CD14-positive monocyte (primary cell): ENCODE measurements around the gene ANKRD17. TPM values are rescaled to one million over a fixed set of nuclear protein-coding genes. Genes with fewer than 3 reads are reported as not detected.

Source experiments
- DNase-seq, 3 donors: peaks; one replicate each; pipeline ENCODE4 v3.0.0-alpha.2; 2011 to 2022
- H2AFZ ChIP-seq: 2 replicates; pipeline ENCODE4 v1.6.0; 2012; ENCODE audit warnings: mild to moderate bottlenecking, low read depth, low read length, inconsistent platforms; ENCODE audit not compliant: insufficient read depth, poor library complexity, severe bottlenecking
- H3K27ac ChIP-seq, 2 donors: 1 replicate in 1 of 2; 2 replicates in 1 of 2; pipeline ENCODE4 v1.5.1; 2012 to 2013; ENCODE audit warnings: low read length in 2 of 2, control low read depth in 1 of 2, inconsistent platforms in 1 of 2, low read depth in 1 of 2, mild to moderate bottlenecking in 1 of 2
- H3K27me3 ChIP-seq, 2 donors: one replicate each; pipeline versions ENCODE4 v1.6.0 to v1.6.1; 2011 to 2013; ENCODE audit warnings: low read length in 2 of 2; ENCODE audit not compliant: control insufficient read depth in 2 of 2, insufficient read depth in 2 of 2
- H3K36me3 ChIP-seq, 2 donors: replicated peaks in 1 of 2; 1 replicate in 1 of 2; 2 replicates in 1 of 2; pipeline versions ENCODE4 v1.5.1 to v1.6.1; 2012 to 2013; ENCODE audit warnings: low read length in 2 of 2, control low read depth in 1 of 2, inconsistent platforms in 1 of 2, mild to moderate bottlenecking in 1 of 2; ENCODE audit not compliant: insufficient read depth in 2 of 2, control insufficient read depth in 1 of 2
- H3K4me1 ChIP-seq, 2 donors: 1 replicate in 1 of 2; 2 replicates in 1 of 2; pipeline versions ENCODE4 v1.5.1 to v1.6.1; 2012 to 2013; ENCODE audit warnings: low read length in 2 of 2, control low read depth in 1 of 2, inconsistent platforms in 1 of 2, mild to moderate bottlenecking in 1 of 2, moderate library complexity in 1 of 2; ENCODE audit not compliant: insufficient read depth in 2 of 2, control insufficient read depth in 1 of 2
- H3K4me2 ChIP-seq: replicated peaks from 2 replicates; pipeline ENCODE3; 2012; ENCODE audit warnings: low read length, moderate library complexity, mild to moderate bottlenecking; ENCODE audit not compliant: poor library complexity, severe bottlenecking; ENCODE audit errors: extremely low read depth
- H3K4me3 ChIP-seq, 3 experiments: fragments of 200-600 bp in 1 of 3; sonication (generic) in 1 of 3; replicated peaks in 1 of 3; 1 replicate in 2 of 3; 2 replicates in 1 of 3; pipeline ENCODE4 v1.5.1; 2011 to 2013; ENCODE audit warnings: low read length in 3 of 3, mild to moderate bottlenecking in 3 of 3, control low read depth in 2 of 3, low read depth in 2 of 3, inconsistent platforms in 1 of 3, moderate library complexity in 1 of 3
- H3K79me2 ChIP-seq: 2 replicates; pipeline ENCODE4 v1.6.0; 2012; ENCODE audit warnings: mild to moderate bottlenecking, control low read depth, inconsistent platforms, low read length, moderate library complexity; ENCODE audit not compliant: insufficient read depth
- H3K9ac ChIP-seq: 2 replicates; pipeline ENCODE4 v1.6.0; 2017; ENCODE audit warnings: low read length, mild to moderate bottlenecking; ENCODE audit not compliant: insufficient read depth, poor library complexity, severe bottlenecking
- H3K9me3 ChIP-seq, 2 donors: replicated peaks in 1 of 2; 1 replicate in 1 of 2; 2 replicates in 1 of 2; pipeline versions ENCODE4 v1.5.1 to v1.6.1; 2012 to 2013; ENCODE audit warnings: low read length in 2 of 2, control low read depth in 1 of 2; ENCODE audit not compliant: control insufficient read depth in 1 of 2, insufficient read depth in 1 of 2
- H4K20me1 ChIP-seq: 2 replicates; pipeline ENCODE4 v1.6.0; 2012; ENCODE audit warnings: mild to moderate bottlenecking, low read length, control low read depth, moderate library complexity; ENCODE audit not compliant: insufficient read depth
- H3K27ac Mint-ChIP-seq, 7 donors: one replicate each; pipeline ENCODE4 v1.8.0; 2020; ENCODE audit warnings: mild to moderate bottlenecking in 7 of 7, mixed read lengths in 7 of 7, moderate library complexity in 6 of 7, inconsistent platforms in 2 of 7
- H3K27me3 Mint-ChIP-seq, 3 donors: one replicate each; pipeline ENCODE4 v1.8.0; 2021 to 2022; ENCODE audit warnings: low read depth in 3 of 3, mild to moderate bottlenecking in 3 of 3, mixed read lengths in 3 of 3, moderate library complexity in 3 of 3, inconsistent platforms in 1 of 3
- H3K36me3 Mint-ChIP-seq, 2 donors: one replicate each; pipeline ENCODE4 v1.8.0; 2020; ENCODE audit warnings: mixed read lengths in 2 of 2, inconsistent platforms in 1 of 2, mild to moderate bottlenecking in 1 of 2
- H3K4me1 Mint-ChIP-seq: one replicate; pipeline ENCODE4 v1.8.0; 2020; ENCODE audit warnings: mild to moderate bottlenecking, mixed read lengths
- H3K4me3 Mint-ChIP-seq, 2 donors: one replicate each; pipeline ENCODE4 v1.8.0; 2020; ENCODE audit warnings: mild to moderate bottlenecking in 2 of 2, mixed read lengths in 2 of 2, moderate library complexity in 1 of 2
- H3K9me3 Mint-ChIP-seq, 7 donors: one replicate each; pipeline ENCODE4 v1.8.0; 2020 to 2022; ENCODE audit warnings: mixed read lengths in 7 of 7, mild to moderate bottlenecking in 6 of 7, moderate library complexity in 6 of 7, inconsistent platforms in 2 of 7
- WGBS: methylation state at CpG from one replicate; pipeline ENCODE4 v1.1.5; 2013; ENCODE audit warnings: missing lambda C conversion rate; ENCODE audit not compliant: insufficient coverage; 5-methylcytosine and 5-hydroxymethylcytosine counted together
- intact Hi-C, 2 donors: fragments of 100-400 bp; cut with micrococcal nuclease; formaldehyde crosslinking; loops; one replicate each; pipeline versions ENCODE4 v1.15.0 to v1.15.1; 2023
- polyA plus RNA-seq, 3 donors: library from polyadenylated mRNA; depleted of rRNA in 1 of 3; unstranded in 2 of 3; stranded (reverse) in 1 of 3; fragments of 300-500 nt in 2 of 3; fragments of >200 nt in 1 of 3; fragmentation: Illumina TruSeq in 2 of 3; gene quantifications; 1 replicate in 2 of 3; 2 replicates in 1 of 3; pipeline ENCODE4 v1.2.3, GENCODE V29; 2012 to 2021
- TF ChIP-seq, protein P1 (sequence below): fragments of 200-600 bp; IDR thresholded peaks from one replicate; pipeline ENCODE4 v1.8.0; 2022; ENCODE audit warnings: antibody characterized with exemption, mild to moderate bottlenecking

ANKRD17 gene
- polyA plus RNA-seq, 3 donors = 5.3 to 18.9 (median 9.0) TPM

DNA sequence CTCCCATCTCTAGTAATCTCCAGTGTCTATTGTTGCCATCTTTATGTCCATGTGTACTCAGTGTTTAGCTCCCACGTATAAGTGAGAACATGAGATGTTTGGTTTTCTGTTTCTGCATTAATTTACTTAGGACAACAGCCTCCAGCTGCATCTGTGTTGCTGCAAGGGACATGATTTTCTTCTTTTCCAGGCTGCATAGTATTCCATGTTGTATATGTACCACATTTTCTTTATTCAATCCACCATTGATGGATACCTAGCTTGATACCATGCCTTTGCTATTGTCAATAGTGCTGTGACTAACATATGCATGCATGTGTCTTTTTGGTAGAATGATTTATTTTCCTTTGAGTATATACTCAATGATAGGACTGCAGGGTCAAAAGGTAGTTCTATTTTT is 18.6 kb upstream of the ANKRD17 start:
- H3K79me2 ChIP-seq = no peaks in the 10 kb centered on the region
- no peak for DNase-seq
- Mint-ChIP-seq H3K27me3 (peaks cover 0 to 2% (median 0%) of the 10 kb centered on the region in 3 donors), H3K27ac (no peak overlapping the region), H3K4me3 (no peak overlapping the region), H3K9me3 (peaks cover 6 to 17% (median 12%) of the 10 kb centered on the region in 7 donors), H3K36me3 (peaks cover 0 to 9% of the 10 kb centered on the region in 2 donors), H3K4me1 (no peaks in the 10 kb centered on the region)
- peaks cover 0 to 4% of the 10 kb centered on the region in 2 donors for H3K9me3 ChIP-seq
- no peak overlapping the region for H3K4me3 ChIP-seq
- H3K36me3 ChIP-seq = no peaks in the 10 kb centered on the region
- H3K9ac ChIP-seq = no peak overlapping the region
- H3K4me2 ChIP-seq = no peak overlapping the region
- H2AFZ ChIP-seq = no peak overlapping the region
- no peaks in the 10 kb centered on the region for H4K20me1 ChIP-seq
- WGBS = no CpG with 5 or more reads among the region's 1 CpG
- intact Hi-C loops = no loop called here
- no peaks in the 10 kb centered on the region for H3K27me3 ChIP-seq
- no peaks in the 10 kb centered on the region for H3K4me1 ChIP-seq
- TF ChIP-seq, protein P1, sequence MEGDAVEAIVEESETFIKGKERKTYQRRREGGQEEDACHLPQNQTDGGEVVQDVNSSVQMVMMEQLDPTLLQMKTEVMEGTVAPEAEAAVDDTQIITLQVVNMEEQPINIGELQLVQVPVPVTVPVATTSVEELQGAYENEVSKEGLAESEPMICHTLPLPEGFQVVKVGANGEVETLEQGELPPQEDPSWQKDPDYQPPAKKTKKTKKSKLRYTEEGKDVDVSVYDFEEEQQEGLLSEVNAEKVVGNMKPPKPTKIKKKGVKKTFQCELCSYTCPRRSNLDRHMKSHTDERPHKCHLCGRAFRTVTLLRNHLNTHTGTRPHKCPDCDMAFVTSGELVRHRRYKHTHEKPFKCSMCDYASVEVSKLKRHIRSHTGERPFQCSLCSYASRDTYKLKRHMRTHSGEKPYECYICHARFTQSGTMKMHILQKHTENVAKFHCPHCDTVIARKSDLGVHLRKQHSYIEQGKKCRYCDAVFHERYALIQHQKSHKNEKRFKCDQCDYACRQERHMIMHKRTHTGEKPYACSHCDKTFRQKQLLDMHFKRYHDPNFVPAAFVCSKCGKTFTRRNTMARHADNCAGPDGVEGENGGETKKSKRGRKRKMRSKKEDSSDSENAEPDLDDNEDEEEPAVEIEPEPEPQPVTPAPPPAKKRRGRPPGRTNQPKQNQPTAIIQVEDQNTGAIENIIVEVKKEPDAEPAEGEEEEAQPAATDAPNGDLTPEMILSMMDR = no peak
- no peak overlapping the region for H3K27ac ChIP-seq

DNA sequence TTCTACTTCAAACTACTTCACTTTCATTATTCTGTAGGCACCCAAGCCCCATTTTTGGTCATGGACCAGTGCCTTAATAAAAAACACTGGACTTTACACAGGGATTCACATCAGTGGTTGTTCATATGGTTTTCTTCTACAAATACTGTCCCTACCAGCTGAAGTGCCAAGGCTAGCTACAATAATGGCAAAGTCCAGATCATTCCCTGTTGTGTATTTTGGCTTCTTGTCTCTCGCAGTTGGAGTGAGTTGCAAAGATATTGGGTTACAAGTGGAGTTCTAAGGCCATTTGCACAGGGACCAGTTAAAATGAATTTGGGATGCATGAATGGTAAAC is 16.7 kb upstream of the ANKRD17 start:
- Mint-ChIP-seq H3K36me3 (no peaks in the 10 kb centered on the region), H3K4me3 (no peak overlapping the region), H3K4me1 (no peaks in the 10 kb centered on the region), H3K27ac (no peak overlapping the region), H3K9me3 (peaks cover 2 to 16% (median 8%) of the 10 kb centered on the region in 7 donors), H3K27me3 (no peaks in the 10 kb centered on the region)
- H3K27ac ChIP-seq = no peak overlapping the region
- peaks cover 0 to 4% of the 10 kb centered on the region in 2 donors for H3K9me3 ChIP-seq
- H4K20me1 ChIP-seq = no peaks in the 10 kb centered on the region
- H3K79me2 ChIP-seq = no peaks in the 10 kb centered on the region
- H3K4me1 ChIP-seq = no peaks in the 10 kb centered on the region
- intact Hi-C loops = no loop called here
- H3K9ac ChIP-seq = no peak overlapping the region
- H3K36me3 ChIP-seq = no peaks in the 10 kb centered on the region
- H3K4me3 ChIP-seq = no peak overlapping the region
- no peak for DNase-seq
- no peak overlapping the region for H3K4me2 ChIP-seq
- no CpG with 5 or more reads among the region's 1 CpG for WGBS
- TF ChIP-seq, protein P1 = no peak
- no peaks in the 10 kb centered on the region for H3K27me3 ChIP-seq
- H2AFZ ChIP-seq = no peak overlapping the region
